HEK293T (cell line): ENCODE results near the gene SERPINI1.

Experiments used
- CTCF ChIA-PET: fragments of 350-600 bp; formaldehyde crosslinking; extraction: SDS; loops from one replicate; lab custom pipeline; 2021; ENCODE audit warnings: antibody characterized with exemption, inconsistent platforms; lab: Yijun Ruan, JAX
- POLR2A ChIA-PET: fragments of 350-600 bp; formaldehyde crosslinking; extraction: SDS; loops from one replicate; lab custom pipeline; 2020; ENCODE audit warnings: antibody characterized with exemption, inconsistent platforms; lab: Yijun Ruan, JAX
- DNase-seq: peaks from one replicate; pipeline ENCODE4 v3.0.0; 2012; ENCODE audit warnings: mixed read lengths; ENCODE audit errors: extremely low spot score
- ARNT ChIP-seq: fragments of 450-650 bp; IDR thresholded peaks from 2 replicates; pipeline ENCODE4 v1.6.1; 2017; ENCODE audit warnings: mild to moderate bottlenecking
- BHLHE40 ChIP-seq: fragments of 450-650 bp; IDR thresholded peaks from 2 replicates; pipeline ENCODE4 v1.6.1; 2016; ENCODE audit warnings: mild to moderate bottlenecking, moderate library complexity, borderline replicate concordance
- CTBP1 ChIP-seq: fragments of 450-650 bp; IDR thresholded peaks from 2 replicates; pipeline ENCODE4 v1.6.1; 2016; ENCODE audit warnings: borderline replicate concordance
- ELF4 ChIP-seq: fragments of 450-650 bp; IDR thresholded peaks from 2 replicates; pipeline ENCODE4 v1.6.1; 2017; ENCODE audit warnings: antibody characterized with exemption
- FOXA1 ChIP-seq: fragments of 450-650 bp; IDR thresholded peaks from 2 replicates; pipeline ENCODE4 v1.6.1; 2016; ENCODE audit warnings: mild to moderate bottlenecking
- FOXK2 ChIP-seq: fragments of 450-650 bp; IDR thresholded peaks from 2 replicates; pipeline ENCODE4 v1.6.1; 2016; ENCODE audit warnings: mild to moderate bottlenecking
- FOXM1 ChIP-seq: fragments of 450-650 bp; IDR thresholded peaks from 2 replicates; pipeline ENCODE4 v1.6.1; 2017; ENCODE audit warnings: mild to moderate bottlenecking, borderline replicate concordance
- HDGF ChIP-seq: fragments of 450-650 bp; IDR thresholded peaks from 2 replicates; pipeline ENCODE4 v1.6.1; 2017; ENCODE audit warnings: antibody characterized with exemption, borderline replicate concordance
- L3MBTL2 ChIP-seq: fragments of 450-650 bp; conservative IDR thresholded peaks from 2 replicates; pipeline ENCODE4 v1.6.1; 2016; ENCODE audit warnings: mild to moderate bottlenecking
- LEF1 ChIP-seq: fragments of 450-650 bp; IDR thresholded peaks from 2 replicates; pipeline ENCODE4 v1.6.1; 2017; ENCODE audit warnings: mild to moderate bottlenecking, borderline replicate concordance
- NFRKB ChIP-seq: fragments of 450-650 bp; IDR thresholded peaks from 2 replicates; pipeline ENCODE4 v1.6.1; 2016; ENCODE audit warnings: mild to moderate bottlenecking, moderate library complexity
- SP1 ChIP-seq: fragments of 450-650 bp; IDR thresholded peaks from 2 replicates; pipeline ENCODE4 v1.6.1; 2017
- SUZ12 ChIP-seq: fragments of 450-650 bp; IDR thresholded peaks from 2 replicates; pipeline ENCODE4 v1.6.1; 2016; ENCODE audit warnings: mild to moderate bottlenecking
- TARDBP ChIP-seq: fragments of 450-650 bp; IDR thresholded peaks from 2 replicates; pipeline ENCODE4 v1.6.1; 2016
- ZNF384 ChIP-seq: fragments of 450-650 bp; IDR thresholded peaks from 2 replicates; pipeline ENCODE4 v1.6.1; 2016
- TF ChIP-seq, protein P1 (sequence below): fragments of 450-650 bp; IDR thresholded peaks from 2 replicates; pipeline ENCODE4 v1.6.1; 2016

SERPINI1 gene

DNA sequence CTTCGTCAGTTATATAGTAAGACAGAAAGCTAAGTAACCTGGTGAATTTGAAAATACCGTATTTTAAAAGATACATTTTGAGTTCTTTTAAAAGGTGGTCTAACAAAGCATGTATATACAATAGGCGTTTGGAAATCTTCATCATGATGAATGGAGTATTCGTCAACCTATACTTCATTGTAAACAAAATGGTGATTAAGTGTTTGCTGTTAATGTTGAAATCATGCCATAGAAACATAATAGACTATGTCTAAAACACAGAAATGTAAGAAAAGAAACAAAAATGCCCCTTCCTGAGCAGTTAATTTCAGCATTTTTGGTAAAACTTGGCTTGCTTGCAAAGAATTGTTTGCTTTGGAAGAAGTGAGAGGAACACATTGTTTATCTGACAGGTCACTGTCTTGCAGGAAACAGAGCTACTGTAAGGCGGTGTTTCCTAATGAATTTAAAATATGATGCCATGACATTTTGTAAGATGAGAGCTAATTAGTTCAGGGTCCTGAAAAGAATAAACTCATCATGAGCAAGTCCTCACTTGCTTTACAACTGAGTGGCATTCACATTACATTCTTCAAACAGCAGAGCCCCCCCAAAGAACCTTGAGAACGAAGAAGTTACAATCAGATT is 126.7 kb downstream of the SERPINI1 start:
- DNase-seq = no peak
- ChIA-PET CTCF (interaction anchor here (0.6 kb wide), 1 partner anchor 70 kb away, joined by 3 read pairs; no protein-coding TSS in a partner anchor), POLR2A (no interaction called here)
- TF ChIP-seq ARNT = no peak
- TF ChIP-seq NFRKB = no peak
- TF ChIP-seq FOXA1 = no peak
- TF ChIP-seq ZNF384 = no peak
- TF ChIP-seq, protein P1, sequence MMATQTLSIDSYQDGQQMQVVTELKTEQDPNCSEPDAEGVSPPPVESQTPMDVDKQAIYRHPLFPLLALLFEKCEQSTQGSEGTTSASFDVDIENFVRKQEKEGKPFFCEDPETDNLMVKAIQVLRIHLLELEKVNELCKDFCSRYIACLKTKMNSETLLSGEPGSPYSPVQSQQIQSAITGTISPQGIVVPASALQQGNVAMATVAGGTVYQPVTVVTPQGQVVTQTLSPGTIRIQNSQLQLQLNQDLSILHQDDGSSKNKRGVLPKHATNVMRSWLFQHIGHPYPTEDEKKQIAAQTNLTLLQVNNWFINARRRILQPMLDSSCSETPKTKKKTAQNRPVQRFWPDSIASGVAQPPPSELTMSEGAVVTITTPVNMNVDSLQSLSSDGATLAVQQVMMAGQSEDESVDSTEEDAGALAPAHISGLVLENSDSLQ = no peak
- TF ChIP-seq SUZ12 = no peak
- TF ChIP-seq FOXM1 = no peak
- TF ChIP-seq FOXK2 = no peak
- no peak for TF ChIP-seq ELF4
- TF ChIP-seq L3MBTL2 = no peak
- no peak for TF ChIP-seq CTBP1
- no peak for TF ChIP-seq LEF1
- no peak for TF ChIP-seq TARDBP
- TF ChIP-seq HDGF = no peak
- TF ChIP-seq SP1 = no peak
- no peak for TF ChIP-seq BHLHE40

DNA sequence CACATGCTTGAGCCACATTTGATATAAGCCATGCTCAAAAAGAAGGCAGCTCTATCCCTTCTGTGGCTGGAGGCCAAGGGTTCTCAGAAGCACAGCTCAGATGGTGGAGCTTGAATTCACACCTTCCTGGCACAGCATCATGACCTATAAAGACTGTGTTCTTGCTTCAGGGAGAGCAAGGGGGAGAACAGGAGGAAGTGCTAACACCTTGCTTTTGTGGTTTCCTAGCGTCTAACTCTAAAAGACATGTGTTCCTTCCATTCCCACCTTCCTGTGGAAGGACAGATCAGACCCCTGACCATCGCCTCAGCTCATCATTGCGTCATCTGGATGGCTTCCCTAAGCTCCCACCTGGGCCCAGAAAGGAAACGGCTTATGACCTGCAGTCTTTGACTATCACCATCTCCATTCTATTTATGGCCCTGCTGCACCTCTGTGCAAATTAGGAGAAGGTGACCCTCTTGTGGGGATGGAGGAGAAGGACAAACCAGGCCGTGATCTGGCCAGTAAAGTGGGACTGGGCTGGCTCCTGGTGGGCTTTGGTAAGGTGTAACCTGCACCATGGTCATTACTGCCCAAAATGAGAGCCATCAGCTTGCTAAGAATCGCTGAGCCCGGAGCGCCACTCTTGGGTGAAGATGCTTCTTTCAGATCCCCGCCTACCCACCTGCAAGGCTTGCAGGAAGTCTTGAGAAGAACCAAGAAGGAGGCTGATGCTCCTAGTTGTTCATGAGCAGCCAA is 128.5 kb downstream of the SERPINI1 start:
- CTCF ChIA-PET = no interaction called here
- POLR2A ChIA-PET = no interaction called here
- TF ChIP-seq ELF4 (no peak), SP1 (no peak), TARDBP (no peak), LEF1 (no peak), HDGF (no peak), L3MBTL2 (no peak), FOXM1 (no peak), BHLHE40 (no peak), FOXK2 (no peak), ARNT (no peak), SUZ12 (no peak), CTBP1 (no peak), ZNF384 (no peak)
- TF ChIP-seq, protein P1 = no peak
- no peak for DNase-seq

DNA sequence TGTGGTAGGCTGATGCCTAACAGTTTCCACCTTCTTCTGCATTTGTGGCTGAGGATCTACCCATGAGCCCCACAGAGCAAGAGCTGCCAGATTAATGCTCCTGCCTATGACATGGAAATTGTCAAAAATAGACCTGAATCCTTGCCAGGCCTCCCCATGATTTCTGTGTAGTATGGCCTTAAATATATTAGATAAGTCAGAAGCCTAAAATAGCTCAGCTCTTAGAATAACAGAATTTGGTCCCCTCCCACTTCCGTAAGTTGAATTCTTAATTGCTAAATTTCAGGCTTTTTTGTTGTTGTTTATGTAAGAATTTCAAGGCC is 129.0 kb downstream of the SERPINI1 start:
- TF ChIP-seq FOXK2 (no peak), ELF4 (no peak), LEF1 (no peak), ARNT (no peak), HDGF (no peak), SP1 (no peak), SUZ12 (no peak), L3MBTL2 (no peak), BHLHE40 (no peak)
- TF ChIP-seq, protein P1 = no peak
- ChIA-PET POLR2A (no interaction called here), CTCF (no interaction called here)
- DNase-seq = no peak

DNA sequence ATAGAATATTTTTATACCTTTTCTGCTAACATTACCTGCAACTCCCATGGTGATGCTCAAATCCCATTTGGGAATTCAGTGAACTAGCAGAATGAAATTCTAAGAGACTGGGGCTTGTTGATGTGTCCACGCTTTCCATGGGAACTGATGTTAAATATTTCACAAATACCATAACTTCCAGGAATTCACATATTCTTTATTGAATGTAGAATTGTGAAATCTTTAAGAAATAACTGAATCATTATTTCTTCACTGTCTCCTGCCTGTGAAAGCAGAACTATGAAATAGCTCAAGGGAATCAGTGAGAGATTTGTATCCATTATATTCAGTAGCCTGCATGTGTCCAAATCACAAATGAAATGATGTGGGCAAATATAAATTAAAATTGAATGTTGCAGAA is 130.8 kb downstream of the SERPINI1 start:
- POLR2A ChIA-PET = no interaction called here
- CTCF ChIA-PET = no interaction called here
- no peak for DNase-seq
- TF ChIP-seq CTBP1 (no peak), NFRKB (no peak), SP1 (no peak), FOXM1 (no peak), ELF4 (no peak), ZNF384 (no peak), SUZ12 (no peak), FOXA1 (no peak), FOXK2 (no peak), TARDBP (no peak), BHLHE40 (no peak), HDGF (no peak), LEF1 (no peak), ARNT (no peak), L3MBTL2 (no peak)
- TF ChIP-seq, protein P1 = no peak

DNA sequence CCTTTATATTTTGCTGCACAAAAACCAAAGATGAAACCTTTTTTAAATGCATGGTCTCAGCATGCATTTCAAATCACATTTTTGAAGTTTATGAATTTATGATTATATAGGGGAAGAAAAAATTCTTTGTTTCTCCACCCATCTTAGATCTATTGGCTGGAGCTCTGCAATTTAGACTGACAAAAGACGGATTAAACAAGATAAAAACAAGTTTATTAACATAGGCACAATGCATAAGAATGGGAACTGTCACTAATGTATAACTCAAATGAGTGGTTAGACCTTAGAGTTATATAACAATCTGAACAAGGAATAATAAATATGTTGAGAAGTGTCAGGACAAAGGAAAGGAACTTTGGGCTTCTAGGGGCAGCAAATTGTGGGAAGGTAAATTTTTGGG is 132.5 kb downstream of the SERPINI1 start:
- TF ChIP-seq TARDBP (no peak), FOXK2 (no peak), NFRKB (no peak), FOXM1 (no peak), HDGF (no peak), ZNF384 (no peak)
- TF ChIP-seq, protein P1 = no peak
- no peak for DNase-seq
- CTCF ChIA-PET = no interaction called here
- POLR2A ChIA-PET = no interaction called here
